GM12892 (cell line): ENCODE results near the gene NRXN3.

Experiments
- POLR2A ChIP-seq: IDR thresholded peaks from 2 replicates; pipeline ENCODE4 v1.6.1; 2011; ENCODE audit warnings: low read depth, low read length, control low read depth
- TAF1 ChIP-seq: IDR thresholded peaks from 2 replicates; pipeline ENCODE4 v1.6.1; 2011; ENCODE audit warnings: low read depth, mild to moderate bottlenecking, control low read depth, low read length, borderline replicate concordance

DNA sequence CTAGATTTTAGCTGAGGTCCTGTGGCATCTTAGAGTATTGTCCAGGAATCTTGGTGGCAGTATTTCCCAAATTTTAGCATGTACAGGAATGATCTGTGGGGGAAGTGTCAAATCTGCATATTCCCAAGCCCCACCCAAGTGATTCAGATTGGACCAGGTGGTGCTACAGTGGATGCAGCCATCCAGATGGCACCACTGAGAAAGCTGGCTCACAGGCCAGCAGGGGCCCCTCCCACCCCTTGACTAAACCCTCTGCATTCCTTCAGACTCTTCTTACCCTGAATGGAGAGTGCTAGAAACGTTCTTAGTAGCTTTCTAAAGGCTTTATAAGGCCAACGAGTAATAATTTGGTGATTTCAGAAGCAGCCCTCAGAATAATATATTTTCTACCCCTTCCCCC, 255.2 kb downstream of the NRXN3 start:
- TF ChIP-seq POLR2A, result no peak
- TF ChIP-seq TAF1, result no peak
